OCI-LY3 (cell line): ENCODE data around the gene USP10.

Source experiments
- CTCF ChIP-seq: fragments of 200-600, 300-600 bp; sonication (generic); IDR thresholded peaks from 2 replicates; pipeline ENCODE4 v1.5.1; 2014; ENCODE audit warnings: antibody characterized with exemption, low read length, low read depth
- EZH2phosphoT487 ChIP-seq: fragments of 200-600 bp; shearing (Covaris generic); IDR thresholded peaks from 2 replicates; pipeline ENCODE4 v1.6.1; 2018; ENCODE audit warnings: antibody characterized with exemption, mixed run types, low read depth

- no peak for TF ChIP-seq EZH2phosphoT487
- TF ChIP-seq CTCF: no peak
These were observed 12.4 kb downstream of the USP10 start for GRCh38 chr16:84712138-84712671.
